ENCODE data around the gene GTF2A1L. TPM values are rescaled to one million over a fixed set of nuclear protein-coding genes. Genes with fewer than 3 reads are reported as not detected.
"Not testable (repeated sequence)": the region's sequence is repeated elsewhere in the genome, so short reads cannot be mapped to it uniquely, and the experiment has no call there.

GTF2A1L gene
- total and polyA plus RNA-seq, 2 donors (not counting 3 experiments of a cell fraction or from before 2014, with no cell fraction given) = 0.46 TPM; not detected in 1

DNA sequence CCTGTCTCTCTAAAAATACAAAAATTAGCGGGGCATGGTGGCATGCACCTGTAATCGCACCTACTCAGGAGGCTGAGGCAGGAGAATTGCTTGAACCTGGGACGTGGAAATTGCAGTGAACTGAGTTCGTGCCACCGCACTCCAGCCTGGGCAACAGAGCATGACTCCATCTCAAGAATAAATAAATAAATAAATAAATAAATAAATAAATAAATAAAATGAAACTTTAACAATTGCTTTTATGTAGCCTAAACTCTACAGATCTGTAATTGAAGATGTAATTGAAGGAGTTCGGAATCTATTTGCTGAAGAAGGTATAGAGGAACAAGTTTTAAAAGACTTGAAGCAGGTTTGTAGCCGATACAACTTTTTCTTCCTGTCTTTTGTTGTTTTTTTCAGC is 2.9 kb downstream of the GTF2A1L start:
- POLR2A ChIA-PET = no interaction called here
- no peak overlapping the region for H3K4me2 ChIP-seq (ENCODE audit: insufficient read depth, low read length)

GRCh38 chr2:48622691-48623090 is 5.0 kb downstream of the GTF2A1L start:
- H3K9me1 ChIP-seq (replicated peaks; ENCODE audit: control insufficient read depth, extremely low read depth, insufficient read depth, low read length); H3K4me1 ChIP-seq (ENCODE audit: control insufficient read depth, extremely low read depth, insufficient read depth, low read length); H2AFZ ChIP-seq (ENCODE audit: low read depth, low read length); H3K9ac ChIP-seq (replicated peaks; ENCODE audit: extremely low read depth, insufficient read depth, low read length); H3K4me2 ChIP-seq (ENCODE audit: insufficient read depth, low read length); H3K27ac ChIP-seq (ENCODE audit: insufficient read depth, low read depth, low read length); FAIRE-seq; intact Hi-C loops (cut with micrococcal nuclease); H3K4me3 ChIP-seq (replicated peaks in 1 of 3; ENCODE audit: insufficient read depth in 1 of 3, low read depth in 1 of 3, low read length in 3 of 3); DNase-seq (ENCODE audit: low read depth, low spot score); POLR2A ChIA-PET; dilution Hi-C loops (cut with MboI; ENCODE audit: extremely low pct_ligation_motif_present, low sequenced_read_pairs); H4K20me1 ChIP-seq (replicated peaks; ENCODE audit: control insufficient read depth, extremely low read depth, insufficient read depth, low read length); H3K27me3 ChIP-seq (ENCODE audit: control insufficient read depth in 2 of 2, insufficient read depth in 2 of 2, low read length in 2 of 2); CTCF ChIA-PET; H3K9me3 ChIP-seq (replicated peaks; ENCODE audit: control insufficient read depth, insufficient read depth, low read length); H3K36me3 ChIP-seq (ENCODE audit: control insufficient read depth in 2 of 2, extremely low read depth in 1 of 2, insufficient read depth in 2 of 2, low read length in 2 of 2); H3K79me2 ChIP-seq (ENCODE audit: control insufficient read depth, insufficient read depth, low read length); BruUV-seq (replicated peaks): not testable (repeated sequence)

More for the DNA sequence above, 2.9 kb downstream of the GTF2A1L start:
- Histone ChIP-seq H3K27ac (ENCODE audit: insufficient read depth, low read depth, low read length) (no peak overlapping the region), H3K9me3 (replicated peaks; ENCODE audit: control insufficient read depth, insufficient read depth, low read length) (no peaks in the 10 kb centered on the region), H3K4me3 (replicated peaks in 1 of 3; ENCODE audit: insufficient read depth in 1 of 3, low read depth in 1 of 3, low read length in 3 of 3) (no peak overlapping the region), H3K9me1 (replicated peaks; ENCODE audit: control insufficient read depth, extremely low read depth, insufficient read depth, low read length) (no peaks in the 10 kb centered on the region), H3K36me3 (ENCODE audit: control insufficient read depth in 2 of 2, extremely low read depth in 1 of 2, insufficient read depth in 2 of 2, low read length in 2 of 2) (no peaks in the 10 kb centered on the region), H3K9ac (replicated peaks; ENCODE audit: extremely low read depth, insufficient read depth, low read length) (no peak overlapping the region), H4K20me1 (replicated peaks; ENCODE audit: control insufficient read depth, extremely low read depth, insufficient read depth, low read length) (no peaks in the 10 kb centered on the region), H3K79me2 (ENCODE audit: control insufficient read depth, insufficient read depth, low read length) (no peaks in the 10 kb centered on the region), H3K27me3 (ENCODE audit: control insufficient read depth in 2 of 2, insufficient read depth in 2 of 2, low read length in 2 of 2) (no peaks in the 10 kb centered on the region), H2AFZ (ENCODE audit: low read depth, low read length) (no peak overlapping the region), H3K4me1 (ENCODE audit: control insufficient read depth, extremely low read depth, insufficient read depth, low read length) (no peaks in the 10 kb centered on the region)
- dilution Hi-C loops (cut with MboI; ENCODE audit: extremely low pct_ligation_motif_present, low sequenced_read_pairs) (no loop called here), intact Hi-C loops (cut with micrococcal nuclease) (no loop called here)
- no peak for TF ChIP-seq MAX (IDR thresholded peaks at IDR 0.05; ENCODE audit: insufficient read depth, insufficient read length)
- TF ChIP-seq GATA2 (IDR thresholded peaks at IDR 0.05; ENCODE audit: insufficient read depth, insufficient read length, low read depth, low read length) = no peak
- TF ChIP-seq FOS (IDR thresholded peaks at IDR 0.05; ENCODE audit: borderline replicate concordance, insufficient read depth, low read length) = no peak
- TF ChIP-seq POLR2AphosphoS5 (IDR thresholded peaks at IDR 0.05; ENCODE audit: insufficient read depth, low read depth, low read length) = no peak
- TF ChIP-seq MYC (IDR thresholded peaks at IDR 0.05; ENCODE audit: low read depth, low read length) = no peak
- TF ChIP-seq, protein P1, sequence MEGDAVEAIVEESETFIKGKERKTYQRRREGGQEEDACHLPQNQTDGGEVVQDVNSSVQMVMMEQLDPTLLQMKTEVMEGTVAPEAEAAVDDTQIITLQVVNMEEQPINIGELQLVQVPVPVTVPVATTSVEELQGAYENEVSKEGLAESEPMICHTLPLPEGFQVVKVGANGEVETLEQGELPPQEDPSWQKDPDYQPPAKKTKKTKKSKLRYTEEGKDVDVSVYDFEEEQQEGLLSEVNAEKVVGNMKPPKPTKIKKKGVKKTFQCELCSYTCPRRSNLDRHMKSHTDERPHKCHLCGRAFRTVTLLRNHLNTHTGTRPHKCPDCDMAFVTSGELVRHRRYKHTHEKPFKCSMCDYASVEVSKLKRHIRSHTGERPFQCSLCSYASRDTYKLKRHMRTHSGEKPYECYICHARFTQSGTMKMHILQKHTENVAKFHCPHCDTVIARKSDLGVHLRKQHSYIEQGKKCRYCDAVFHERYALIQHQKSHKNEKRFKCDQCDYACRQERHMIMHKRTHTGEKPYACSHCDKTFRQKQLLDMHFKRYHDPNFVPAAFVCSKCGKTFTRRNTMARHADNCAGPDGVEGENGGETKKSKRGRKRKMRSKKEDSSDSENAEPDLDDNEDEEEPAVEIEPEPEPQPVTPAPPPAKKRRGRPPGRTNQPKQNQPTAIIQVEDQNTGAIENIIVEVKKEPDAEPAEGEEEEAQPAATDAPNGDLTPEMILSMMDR (IDR thresholded peaks at IDR 0.05; ENCODE audit: extremely low read depth in 1 of 2, insufficient read depth in 1 of 2, low read depth in 1 of 2, low read length in 2 of 2) = no peak
- TF ChIP-seq POLR2A (IDR thresholded peaks at IDR 0.05; ENCODE audit: low read depth, low read length) = no peak
- no peak for TF ChIP-seq EZH2 (IDR thresholded peaks at IDR 0.05; ENCODE audit: borderline replicate concordance, low read depth, low read length, severe bottlenecking)
- TF ChIP-seq JUN (IDR thresholded peaks at IDR 0.05; ENCODE audit: borderline replicate concordance, insufficient read depth, insufficient read length, low read depth) = no peak
- CTCF ChIA-PET = interaction anchor here (0.8 to 1.2 kb wide), 2 partner anchors 10 to 20 kb away, joined by 3 to 4 read pairs; no protein-coding TSS in a partner anchor
- FAIRE-seq (no peak), DNase-seq (ENCODE audit: low read depth, low spot score) (no peak)
- BruUV-seq (replicated peaks) = no TSS peak
